GM23338 (cell line): Measurements from ENCODE around the gene STAT5B. TPM values are rescaled to one million over a fixed set of nuclear protein-coding genes. Genes with fewer than 3 reads are reported as not detected.

ENCODE experiments used
- ATAC-seq: fragments of 200-7000 bp; cut with Tn5 transposase; 3 replicates; pipeline ENCODE4 v1.9.1; 2020
- DNase-seq: peaks from one replicate; pipeline ENCODE4 v3.0.0-alpha.2; 2015; ENCODE audit warnings: low spot score
- H2AFZ ChIP-seq: fragments of 200-600 bp; sonication (generic); 2 replicates; pipeline ENCODE4 v1.8.0; 2016; ENCODE audit warnings: antibody characterized with exemption, mild to moderate bottlenecking, moderate library complexity
- H3F3A ChIP-seq: fragments of 200-600 bp; sonication (generic); replicated peaks from 2 replicates; pipeline ENCODE4 v1.8.0; 2017; ENCODE audit warnings: antibody characterized with exemption, mixed run types, low read depth
- H3K27ac ChIP-seq: fragments of 200-600 bp; sonication (generic); 2 replicates; pipeline ENCODE4 v1.6.1; 2016; ENCODE audit warnings: low read depth
- H3K27me3 ChIP-seq: fragments of 200-600 bp; sonication (generic); 2 replicates; pipeline ENCODE4 v1.8.0; 2016; ENCODE audit warnings: mild to moderate bottlenecking, mixed run types, moderate library complexity; ENCODE audit not compliant: insufficient read depth
- H3K36me3 ChIP-seq: fragments of 200-600 bp; sonication (generic); 2 replicates; pipeline ENCODE4 v1.8.0; 2016; ENCODE audit warnings: mild to moderate bottlenecking; ENCODE audit not compliant: insufficient read depth
- H3K4me1 ChIP-seq: fragments of 200-600 bp; sonication (generic); 2 replicates; pipeline ENCODE4 v1.8.0; 2016; ENCODE audit warnings: mild to moderate bottlenecking, moderate library complexity; ENCODE audit not compliant: insufficient read depth
- H3K4me2 ChIP-seq: fragments of 200-600 bp; sonication (generic); 2 replicates; pipeline ENCODE4 v1.7.1; 2017; ENCODE audit warnings: mixed run types
- H3K4me3 ChIP-seq: fragments of 200-600 bp; sonication (generic); 2 replicates; pipeline ENCODE4 v1.6.1; 2016; ENCODE audit warnings: mixed run types
- H3K79me2 ChIP-seq: fragments of 200-600 bp; sonication (generic); replicated peaks from 2 replicates; pipeline ENCODE4 v1.8.0; 2017; ENCODE audit warnings: mild to moderate bottlenecking; ENCODE audit not compliant: insufficient read depth
- H3K9me2 ChIP-seq: fragments of 200-600 bp; sonication (generic); 2 replicates; pipeline ENCODE4 v1.8.0; 2017; ENCODE audit not compliant: insufficient read depth
- H4K20me1 ChIP-seq: fragments of 200-600 bp; sonication (generic); replicated peaks from 2 replicates; pipeline ENCODE4 v1.8.0; 2017; ENCODE audit warnings: mild to moderate bottlenecking; ENCODE audit not compliant: insufficient read depth
- H3K27ac Mint-ChIP-seq: 2 replicates; pipeline ENCODE4 v1.8.0; 2020; ENCODE audit warnings: inconsistent platforms, mild to moderate bottlenecking, moderate library complexity, mixed read lengths
- H3K27me3 Mint-ChIP-seq: 3 replicates; pipeline ENCODE4 v1.8.0; 2022; ENCODE audit warnings: low read depth, mild to moderate bottlenecking, moderate library complexity, mixed read lengths, inconsistent platforms; ENCODE audit not compliant: insufficient read depth, poor library complexity
- H3K36me3 Mint-ChIP-seq: 3 replicates; pipeline ENCODE4 v1.8.0; 2021; ENCODE audit warnings: low read depth, mild to moderate bottlenecking, inconsistent platforms, moderate library complexity, mixed read lengths
- H3K4me1 Mint-ChIP-seq: 3 replicates; pipeline ENCODE4 v1.8.0; 2020; ENCODE audit warnings: mild to moderate bottlenecking, inconsistent platforms, mixed read lengths
- H3K4me3 Mint-ChIP-seq: 3 replicates; pipeline ENCODE4 v1.8.0; 2021; ENCODE audit warnings: moderate library complexity, mild to moderate bottlenecking, inconsistent platforms, mixed read lengths
- H3K9me3 Mint-ChIP-seq: 3 replicates; pipeline ENCODE4 v1.8.0; 2020; ENCODE audit warnings: moderate library complexity, mild to moderate bottlenecking, inconsistent platforms, mixed read lengths
- CREB1 ChIP-seq: fragments of 250-450 bp; sonication (Bioruptor Pico); IDR thresholded peaks from 2 replicates; pipeline ENCODE4 v1.5.0; 2020; ENCODE audit warnings: low read depth, mild to moderate bottlenecking, moderate library complexity
- ETS1 ChIP-seq: IDR thresholded peaks from 2 replicates; pipeline ENCODE4 v1.6.1; 2016; ENCODE audit warnings: antibody characterized with exemption
- EZH2 ChIP-seq: fragments of 200-600 bp; sonication (generic); IDR thresholded peaks from one replicate; pipeline ENCODE4 v1.8.0; 2017; ENCODE audit warnings: antibody characterized with exemption, mild to moderate bottlenecking, low read depth; ENCODE audit not compliant: unreplicated experiment
- EZH2phosphoT487 ChIP-seq: fragments of 200-600 bp; sonication (generic); IDR thresholded peaks from one replicate; pipeline ENCODE4 v1.8.1; 2018; ENCODE audit warnings: antibody characterized with exemption; ENCODE audit not compliant: unreplicated experiment
- POLR2AphosphoS5 ChIP-seq: IDR thresholded peaks from 2 replicates; pipeline ENCODE4 v1.6.1; 2016; ENCODE audit warnings: antibody characterized with exemption, low read depth
- REST ChIP-seq: IDR thresholded peaks from one replicate; pipeline ENCODE4 v1.6.1; 2018; ENCODE audit warnings: antibody characterized with exemption; ENCODE audit not compliant: unreplicated experiment
- STAT1 ChIP-seq: IDR thresholded peaks from one replicate; pipeline ENCODE4 v1.6.1; 2016; ENCODE audit warnings: antibody characterized with exemption; ENCODE audit not compliant: unreplicated experiment
- ZNF114 ChIP-seq: fragments of 250-450 bp; sonication (Bioruptor Pico); IDR thresholded peaks from 2 replicates; pipeline ENCODE4 v1.5.0; 2020; ENCODE audit warnings: mild to moderate bottlenecking, moderate library complexity
- ZNF331 ChIP-seq: fragments of 250-450 bp; sonication (Bioruptor Pico); IDR thresholded peaks from 2 replicates; pipeline ENCODE4 v1.5.0; 2020; ENCODE audit warnings: low read depth, mild to moderate bottlenecking, moderate library complexity
- ZNF462 ChIP-seq: fragments of 250-450 bp; sonication (Bioruptor Pico); IDR thresholded peaks from 2 replicates; pipeline ENCODE4 v1.5.0; 2020; ENCODE audit warnings: mild to moderate bottlenecking, moderate library complexity
- polyA plus RNA-seq: library from polyadenylated mRNA; unstranded; fragments of >200 nt; fragmentation: Nextera tagmentation; extraction: Ambion mirVana; gene quantifications from 2 replicates; pipeline ENCODE4 v1.2.1, GENCODE V29; 2016
- total RNA-seq: library from RNA; depleted of rRNA; stranded (reverse); fragments of >200 nt; shearing (Covaris generic); gene quantifications from 2 replicates; pipeline ENCODE4 v1.2.3, GENCODE V29; 2014

The STAT5B gene
- total and polyA plus RNA-seq, 2 experiments from 2014 or later = 13.9 to 60.5 TPM

GRCh38 chr17:42214156-42214555 lies 62.0 kb downstream of the STAT5B start (continued):
- no peak for TF ChIP-seq ZNF462 (CRISPR knock-in tag)

- peaks cover 46% of the 10 kb centered on the region for H3K36me3 Mint-ChIP-seq
- no peak overlapping the region for H3K27ac Mint-ChIP-seq
- H3K4me3 Mint-ChIP-seq = no peak overlapping the region
- Histone ChIP-seq H3K79me2 (no peaks in the 10 kb centered on the region), H3K4me3 (no peak overlapping the region), H4K20me1 (peaks cover 2% of the 10 kb centered on the region; the same call in 1 of the 2 replicates), H3K4me1 (no peaks in the 10 kb centered on the region), H3K4me2 (no peak overlapping the region), H3K27ac (0 out of 2 replicates have a peak overlapping the region, but pooled peaks have one; percentile 39), H3K36me3 (peaks cover 24% of the 10 kb centered on the region), H3F3A (no peaks in the 10 kb centered on the region; the same call in 1 of the 2 replicates), H3K9me2 (no peaks in the 10 kb centered on the region), H3K27me3 (no peaks in the 10 kb centered on the region), H2AFZ (no peak overlapping the region)
- no peak for DNase-seq
- no peaks in the 10 kb centered on the region for H3K4me1 Mint-ChIP-seq
- H3K9me3 Mint-ChIP-seq = no peaks in the 10 kb centered on the region
- peaks cover 1% of the 10 kb centered on the region for H3K27me3 Mint-ChIP-seq
- no peak for ATAC-seq
- TF ChIP-seq STAT1 = no peak
- TF ChIP-seq EZH2 = no peak
- no peak for TF ChIP-seq REST
- TF ChIP-seq POLR2AphosphoS5 = no peak
- TF ChIP-seq ZNF331 = no peak
- TF ChIP-seq EZH2phosphoT487 = no peak
- TF ChIP-seq ZNF114 (CRISPR knock-in tag) = no peak
- TF ChIP-seq CREB1 (CRISPR knock-in tag) = no peak
- TF ChIP-seq ETS1 = no peak
These were observed 63.8 kb downstream of the STAT5B start for GRCh38 chr17:42212382-42212781.
